Glomerular visceral epithelial cell (primary cell): ENCODE measurements around the gene CACUL1.
"Not testable (repeated sequence)": the region's sequence is repeated elsewhere in the genome, so short reads cannot be mapped to it uniquely, and the experiment has no call there.

Source experiments
- DNase-seq: peaks from one replicate; pipeline ENCODE4 v3.0.0-alpha.2; 2016; ENCODE audit errors: extremely low spot score

Gene CACUL1

DNA sequence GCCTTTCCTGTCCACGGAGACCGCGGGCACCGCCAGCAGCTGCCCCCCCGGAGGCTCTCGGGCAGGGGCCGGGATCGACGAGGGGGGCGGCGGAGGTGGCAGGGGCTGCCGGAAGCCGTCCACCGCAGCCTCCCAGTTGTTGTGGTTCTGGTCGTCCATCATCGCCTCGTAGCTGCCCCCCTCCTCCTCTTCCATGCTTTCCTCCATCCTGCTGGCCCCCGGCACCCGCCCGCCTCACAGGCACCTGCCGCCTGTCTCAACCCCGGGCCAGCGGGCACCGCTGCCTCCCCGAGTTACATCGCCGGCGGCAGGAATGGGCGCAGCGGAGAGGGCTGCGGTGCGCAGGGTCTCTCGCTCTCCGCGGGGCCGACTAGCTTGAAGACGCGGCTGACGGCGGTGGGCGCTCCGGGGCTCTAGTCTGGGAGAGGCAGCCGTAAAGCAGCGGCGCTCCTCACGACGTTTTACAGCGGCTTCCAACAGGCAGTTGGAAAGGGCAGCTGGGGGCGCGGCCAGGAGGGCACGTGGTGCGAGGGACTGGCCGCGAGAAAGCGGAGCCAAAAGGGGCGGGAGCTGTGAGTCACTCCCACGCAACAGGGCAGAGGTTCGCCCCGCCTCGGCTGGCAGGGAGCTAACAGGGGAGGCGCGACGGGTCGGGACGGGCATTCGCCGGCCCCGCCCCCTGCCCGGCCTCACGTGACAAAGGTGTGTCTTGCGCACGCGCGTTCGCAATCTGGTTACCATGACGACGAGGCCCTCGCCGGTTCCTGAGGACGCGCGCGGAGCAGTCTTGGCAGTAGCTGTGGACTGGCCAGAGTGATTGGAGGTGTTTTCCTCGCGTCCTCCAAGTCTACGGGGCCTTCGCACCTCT, at the start of gene CACUL1:
Gene CACUL1 (minus strand): TSS at position 415 of the 868 bp plus-strand sequence. CDS start 208 bp downstream, at position 207.
- DNase-seq, result peak; percentile 100

DNA sequence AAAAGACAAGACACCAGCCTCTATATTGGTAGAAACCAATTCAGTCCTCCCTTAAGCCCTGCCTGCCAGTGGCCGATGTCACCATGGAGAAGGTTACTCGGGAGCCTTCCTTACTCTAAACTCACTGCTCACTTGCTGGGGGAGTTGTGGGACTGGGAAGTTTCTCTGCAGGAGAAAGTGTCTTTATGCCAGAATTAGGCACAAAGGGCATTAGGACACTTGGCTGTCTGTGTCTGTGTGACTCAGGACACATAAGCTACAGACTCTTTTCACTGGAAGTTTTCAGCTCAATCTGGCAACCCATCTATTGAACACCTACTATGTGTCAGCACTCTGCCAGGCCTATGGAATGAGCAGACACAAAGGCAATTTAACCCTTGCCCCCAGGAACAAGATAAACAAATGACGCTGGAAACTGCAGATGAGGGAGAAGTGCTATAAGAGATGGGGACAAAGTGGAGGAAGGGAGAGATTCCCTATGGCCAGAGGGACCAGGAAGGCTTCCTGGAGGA, 49.5 kb upstream of the CACUL1 start:
- DNase-seq, result no peak

DNA sequence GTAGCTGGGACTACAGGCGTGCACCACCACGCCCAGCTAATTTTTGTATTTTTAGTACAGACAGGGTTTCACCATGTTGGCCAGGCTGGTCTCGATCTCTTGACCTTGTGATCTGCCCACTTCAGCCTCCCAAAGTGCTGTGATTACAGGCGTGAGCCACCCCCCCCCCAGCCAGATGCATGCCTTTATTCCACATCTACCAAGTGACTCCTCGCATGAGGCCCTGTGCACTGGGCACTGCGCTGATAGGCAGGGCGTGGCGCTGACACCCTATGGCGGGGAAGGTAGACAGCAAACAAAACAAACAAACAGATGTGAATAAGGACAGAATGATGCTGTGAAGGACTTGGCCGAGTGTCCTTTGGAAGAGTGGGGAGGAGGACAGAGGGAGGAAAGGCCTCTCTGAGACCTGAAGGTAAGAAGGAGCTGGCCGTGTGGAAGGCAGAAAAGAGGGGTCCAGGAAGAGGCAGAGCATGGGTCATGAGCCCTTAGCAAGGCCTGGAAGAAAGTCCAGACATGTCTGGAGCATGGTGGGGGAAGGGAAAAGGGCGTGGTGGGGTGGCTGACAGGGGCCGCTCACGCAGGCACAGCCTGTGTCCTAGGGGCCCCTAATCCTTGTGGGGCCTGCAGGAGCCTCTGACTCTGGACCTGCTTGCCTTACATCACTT, 47.5 kb upstream of the CACUL1 start:
- DNase-seq, result no peak

DNA sequence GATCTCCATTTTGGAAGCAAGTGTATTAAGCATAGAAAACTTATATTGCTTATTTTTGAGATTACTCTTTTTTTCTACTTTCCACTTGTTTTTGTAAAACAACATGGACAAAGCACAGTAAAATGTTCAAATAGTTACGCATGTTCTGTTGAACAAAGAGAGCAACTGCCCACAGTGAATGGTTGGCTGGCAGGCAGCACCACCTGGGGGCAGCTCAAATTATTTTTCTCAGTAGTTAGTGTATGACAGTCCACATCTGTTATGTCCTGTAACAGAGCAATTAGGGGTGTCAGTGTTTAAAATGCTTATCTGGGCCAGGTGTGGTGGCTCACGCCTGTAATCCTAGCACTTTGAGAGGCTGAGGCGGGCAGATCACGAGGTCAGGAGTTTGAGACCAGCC, 46.1 kb upstream of the CACUL1 start:
- peak; percentile 12 for DNase-seq

DNA sequence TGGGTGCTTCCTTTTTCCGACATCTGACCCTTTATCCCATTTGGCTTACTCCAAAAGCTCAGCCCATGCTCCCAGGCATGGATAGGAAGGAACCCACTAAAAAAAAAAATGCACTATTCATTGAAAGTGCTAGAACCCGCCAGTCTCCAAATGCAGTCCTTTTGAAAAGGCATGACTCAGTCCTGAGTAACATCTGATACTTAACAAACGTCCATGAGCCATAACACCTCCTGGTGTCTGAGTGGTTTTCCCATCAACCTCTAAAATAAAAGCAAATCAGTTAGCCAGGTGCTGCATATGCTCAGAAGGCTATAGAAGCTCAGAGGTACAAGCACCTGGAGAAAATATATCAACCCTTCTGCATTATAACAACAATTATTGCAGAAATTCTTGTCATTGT, 45.0 kb upstream of the CACUL1 start:
- DNase-seq, result peak; percentile 26

DNA sequence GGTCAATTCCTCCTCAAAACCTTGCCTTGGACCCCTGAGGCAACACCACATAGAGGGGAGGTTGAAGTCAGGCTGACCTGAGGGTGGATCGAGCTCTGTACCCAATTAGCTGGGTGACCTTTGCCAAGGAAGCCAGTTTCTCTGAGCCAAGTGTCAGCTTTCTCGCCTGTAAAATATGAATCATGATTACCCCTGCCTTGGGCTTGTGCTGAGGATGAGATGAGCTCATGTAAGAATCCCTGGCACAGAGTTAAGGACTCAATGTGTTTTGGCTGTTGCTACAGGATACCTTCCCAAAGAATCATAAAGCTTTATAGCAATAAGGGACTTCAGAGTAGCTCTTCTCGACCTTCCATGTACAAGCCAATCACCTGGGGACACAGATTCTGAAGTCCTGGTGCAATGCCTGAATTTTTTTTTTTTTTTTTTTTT, 43.5 kb upstream of the CACUL1 start:
- peak; percentile 50 for DNase-seq

DNA sequence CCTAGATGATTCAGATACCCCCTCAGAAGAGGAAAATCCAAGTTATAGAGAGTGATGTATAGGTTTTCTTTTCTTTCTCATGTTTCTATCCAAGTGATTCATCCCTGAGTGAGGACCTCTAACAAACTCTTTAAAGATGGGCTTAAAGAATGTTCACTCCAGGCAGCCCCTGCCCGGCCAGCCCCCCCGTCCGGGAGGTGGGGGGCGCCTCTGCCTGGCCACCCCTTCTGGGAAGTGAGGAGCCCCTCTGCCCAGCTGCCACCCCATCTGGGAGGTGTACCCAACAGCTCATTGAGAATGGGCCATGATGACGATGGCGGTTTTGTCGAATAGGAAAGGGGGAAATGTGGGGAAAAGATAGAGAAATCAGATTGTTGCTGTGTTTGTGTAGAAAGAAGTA, 40.2 kb upstream of the CACUL1 start:
- not testable (repeated sequence) for DNase-seq

DNA sequence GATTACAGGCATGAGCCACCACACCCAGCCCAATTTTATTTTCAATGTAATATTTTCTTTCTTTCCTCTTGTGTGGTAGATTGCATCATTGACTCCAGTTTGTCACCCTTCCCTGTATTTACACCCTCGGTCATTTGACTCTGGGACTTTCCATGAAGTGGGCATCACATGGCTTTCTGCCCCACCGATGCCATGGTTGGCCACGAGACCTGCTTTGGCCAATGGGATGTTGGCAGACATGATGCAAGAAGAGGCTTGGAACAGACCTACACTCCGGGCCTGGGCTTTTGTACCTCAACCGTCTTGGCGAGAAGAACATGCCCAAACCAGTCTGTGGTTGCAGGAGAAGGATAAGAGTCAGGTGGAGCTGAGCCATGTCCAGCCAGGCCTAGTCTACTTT, 38.8 kb upstream of the CACUL1 start:
- no peak for DNase-seq

DNA sequence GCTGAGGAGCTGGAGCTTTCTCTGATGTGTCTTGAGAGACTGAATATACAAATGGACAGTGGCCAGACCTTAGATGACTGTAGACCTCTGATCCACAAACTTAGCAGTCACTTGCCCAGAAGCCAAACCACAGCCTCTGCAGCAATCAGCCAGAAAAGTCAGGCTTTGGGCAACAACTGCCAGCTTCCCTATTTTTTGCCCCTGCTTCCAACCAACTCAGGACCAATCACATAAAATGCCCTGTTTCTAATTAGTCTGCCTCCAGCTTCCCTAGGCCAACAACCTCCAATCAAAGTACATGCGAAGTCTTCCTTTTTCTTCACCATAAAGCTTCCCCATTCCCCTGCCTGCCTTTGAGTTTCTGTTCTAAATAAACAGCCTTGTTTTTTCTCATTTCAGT, 37.8 kb upstream of the CACUL1 start:
- DNase-seq, result no peak

DNA sequence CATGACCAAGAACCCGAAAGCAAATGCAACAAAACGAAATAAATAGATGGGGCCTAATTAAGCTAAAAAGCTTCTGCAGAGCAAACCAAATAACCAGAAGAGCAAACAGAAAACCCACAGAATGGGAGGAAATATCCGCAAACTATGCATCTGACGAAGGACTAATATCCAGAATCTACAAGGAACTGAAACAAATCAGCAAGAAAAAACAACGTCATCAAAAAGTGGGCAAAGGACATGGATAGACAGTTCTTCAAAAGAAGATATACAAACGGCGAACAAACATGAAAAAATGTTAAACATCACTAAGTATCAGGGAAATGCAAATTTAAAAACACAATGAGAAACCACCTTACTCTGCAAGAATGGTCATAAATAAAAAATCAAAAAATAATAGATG, 35.3 kb upstream of the CACUL1 start:
- no peak for DNase-seq

DNA sequence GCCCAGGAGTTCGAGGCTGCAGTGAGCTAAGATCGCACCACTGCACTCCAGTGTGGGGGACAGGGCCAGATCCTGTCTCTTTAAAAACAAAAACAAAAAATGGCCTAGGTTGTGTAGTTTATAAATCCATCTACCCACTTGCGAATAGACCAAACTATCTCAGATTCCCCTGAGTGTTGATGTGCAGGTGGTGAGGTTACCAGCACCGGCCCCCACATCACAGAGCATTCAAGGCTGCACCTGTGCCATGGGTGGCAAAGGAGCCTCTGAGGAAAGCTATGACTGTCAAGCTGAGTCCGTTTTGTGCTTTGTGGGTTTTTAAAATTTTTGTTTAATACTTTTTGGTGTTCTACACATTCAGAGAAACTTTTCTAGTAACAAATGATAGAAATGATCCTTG, 30.8 kb upstream of the CACUL1 start:
- no peak for DNase-seq

DNA sequence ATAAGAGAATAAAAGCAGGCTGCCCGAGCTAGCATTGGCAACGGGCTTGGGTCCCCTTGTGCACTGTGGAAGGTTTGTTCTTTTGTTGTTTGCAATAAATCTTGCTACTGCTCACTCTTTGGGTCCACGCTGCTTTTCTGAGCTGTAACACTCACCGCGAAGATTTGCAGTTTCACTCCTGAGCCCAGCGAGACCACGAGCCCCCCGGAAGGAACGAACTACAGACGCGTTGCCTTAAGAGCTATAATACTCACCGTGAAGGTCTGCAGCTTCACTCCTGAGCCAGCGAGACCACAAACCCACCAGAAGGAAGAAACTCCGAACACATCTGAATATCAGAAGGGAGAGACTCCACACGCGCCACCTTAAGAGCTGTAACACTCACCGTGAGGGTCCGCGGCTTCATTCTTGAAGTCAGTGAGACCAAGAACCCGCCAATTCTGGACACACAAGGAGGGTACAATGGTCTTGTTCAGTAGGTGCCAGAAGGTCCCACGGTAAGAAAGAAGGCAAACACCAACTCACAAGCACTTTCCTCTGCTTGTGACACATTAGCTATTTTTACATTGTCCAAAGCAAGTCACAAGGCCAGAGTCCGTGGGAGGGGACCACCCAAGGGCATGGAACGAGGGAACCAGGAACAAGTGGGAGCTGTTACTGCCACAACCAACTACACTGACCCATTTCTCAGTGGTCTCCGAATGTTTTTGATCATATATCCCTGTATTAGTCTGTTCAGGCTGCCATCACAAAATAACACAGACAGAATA, 29.2 kb upstream of the CACUL1 start:
- no peak for DNase-seq

DNA sequence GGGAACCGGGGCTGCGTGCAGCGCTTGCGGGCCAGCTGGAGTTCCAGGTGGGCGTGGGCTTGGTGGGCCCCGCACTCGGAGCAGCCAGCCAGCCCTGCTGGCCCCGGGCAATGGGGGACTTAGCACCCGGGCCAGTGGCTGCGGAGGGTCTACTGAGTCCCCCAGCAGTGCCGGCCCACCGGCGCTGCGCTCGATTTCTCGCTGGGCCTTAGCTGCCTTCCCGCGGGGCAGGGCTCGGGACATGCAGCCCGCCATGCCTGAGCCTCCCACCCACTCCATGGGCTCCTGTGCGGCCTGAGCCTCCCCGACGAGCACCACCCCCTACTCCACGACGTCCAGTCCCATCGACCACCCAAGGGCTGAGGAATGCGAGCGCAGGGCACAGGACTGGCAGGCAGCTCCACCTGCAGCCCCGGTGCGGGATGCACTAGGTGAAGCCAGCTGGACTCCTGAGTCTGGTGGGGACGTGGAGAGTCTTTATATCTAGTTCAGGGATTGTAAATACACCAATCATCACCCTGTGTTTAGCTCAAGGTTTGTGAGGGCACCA, 28.2 kb upstream of the CACUL1 start:
- DNase-seq, result not testable (repeated sequence)

DNA sequence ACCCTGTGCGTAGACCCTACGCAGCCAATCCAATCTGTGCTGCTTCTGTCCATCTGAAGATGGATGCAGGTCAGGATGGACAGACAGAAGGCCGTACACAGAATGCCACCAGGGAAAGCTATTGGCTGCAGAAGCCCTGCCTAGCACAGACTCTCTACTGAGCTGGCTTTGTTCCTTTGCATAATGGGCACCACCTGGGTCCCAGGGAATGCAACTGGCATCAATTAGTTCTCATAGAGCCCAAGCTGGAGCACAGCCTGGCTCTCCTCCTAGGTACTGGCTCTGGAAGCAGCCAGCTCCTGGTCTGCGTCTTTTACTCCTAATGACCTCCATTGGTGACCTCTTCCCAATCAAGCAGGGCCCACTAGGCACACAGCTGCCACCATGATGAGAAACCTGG, 26.8 kb upstream of the CACUL1 start:
- DNase-seq, result no peak

DNA sequence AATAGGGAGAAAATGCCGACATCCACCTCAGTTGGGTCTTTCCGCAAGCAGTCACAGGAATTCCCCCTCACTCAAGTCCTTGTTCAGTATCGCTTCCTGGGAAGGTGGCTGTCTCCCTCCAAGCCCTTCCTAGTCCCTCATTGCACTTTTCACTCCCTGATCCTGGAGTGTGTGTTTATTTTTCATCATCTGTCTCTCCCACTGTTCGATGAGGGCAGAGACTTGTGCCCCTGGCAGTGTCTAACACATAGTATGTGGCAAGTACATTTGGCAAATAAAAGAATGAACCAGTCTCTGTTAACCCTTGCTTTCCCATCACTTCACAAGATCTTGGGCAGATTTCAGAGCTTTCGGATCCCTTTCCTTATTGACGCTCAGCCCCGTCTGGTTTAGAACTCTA, 24.0 kb upstream of the CACUL1 start:
- no peak for DNase-seq

DNA sequence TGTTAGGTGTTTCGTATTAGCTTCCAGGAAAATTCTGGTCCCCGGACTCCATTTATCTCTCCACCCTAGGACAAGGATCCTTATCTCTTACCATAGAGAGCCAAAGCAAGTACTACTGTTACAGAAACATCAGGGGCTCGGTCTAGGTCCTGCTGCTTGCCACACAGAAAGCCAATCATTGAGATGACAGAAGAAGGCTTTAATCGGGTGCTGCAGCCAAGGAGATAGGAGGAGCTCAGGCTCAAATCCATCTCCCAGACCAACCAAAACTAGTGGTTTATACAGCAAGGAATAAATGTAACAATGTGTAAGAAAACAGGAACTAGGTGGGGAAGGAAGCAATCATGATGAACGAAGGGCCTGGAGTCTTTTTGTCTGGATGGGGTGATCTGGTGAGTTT, 22.2 kb upstream of the CACUL1 start:
- DNase-seq, result no peak

DNA sequence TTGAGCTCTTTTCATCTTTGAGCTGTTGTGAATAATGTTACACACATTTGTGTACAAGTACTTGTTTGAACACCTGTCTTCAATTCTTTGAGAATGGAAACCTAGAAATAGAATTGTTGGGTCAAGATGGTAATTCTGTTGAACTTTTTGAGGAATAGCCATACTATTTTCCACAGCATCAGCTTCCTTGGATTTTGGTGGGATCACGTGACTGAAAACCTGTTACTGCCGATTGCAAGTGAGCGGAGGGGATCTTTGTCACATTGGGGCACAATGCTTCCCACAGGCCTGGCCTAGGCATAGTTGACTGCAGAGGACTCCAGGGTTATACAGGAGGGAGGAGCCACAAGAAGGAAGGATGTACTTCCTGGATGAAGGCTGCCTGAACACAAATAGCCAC, 21.3 kb upstream of the CACUL1 start:
- no peak for DNase-seq

DNA sequence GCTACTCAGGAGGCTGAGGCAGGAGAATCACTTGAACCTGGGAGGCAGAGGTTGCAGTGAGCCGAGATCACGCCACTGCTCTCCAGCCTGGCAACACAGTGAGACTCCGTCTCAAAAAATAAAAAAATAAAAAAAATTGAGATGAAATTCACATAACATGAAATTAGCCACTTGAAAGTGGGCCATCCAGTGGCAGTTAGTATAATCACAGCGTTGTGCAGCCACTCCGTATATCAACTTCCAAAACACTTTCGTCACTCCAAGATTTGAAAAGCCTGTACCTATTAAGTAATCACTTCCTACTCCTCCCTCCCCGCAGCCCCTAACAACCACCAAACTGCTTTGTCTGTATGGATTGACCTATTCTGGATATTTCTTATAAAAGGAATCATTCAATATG, 20.7 kb upstream of the CACUL1 start:
- no peak for DNase-seq

DNA sequence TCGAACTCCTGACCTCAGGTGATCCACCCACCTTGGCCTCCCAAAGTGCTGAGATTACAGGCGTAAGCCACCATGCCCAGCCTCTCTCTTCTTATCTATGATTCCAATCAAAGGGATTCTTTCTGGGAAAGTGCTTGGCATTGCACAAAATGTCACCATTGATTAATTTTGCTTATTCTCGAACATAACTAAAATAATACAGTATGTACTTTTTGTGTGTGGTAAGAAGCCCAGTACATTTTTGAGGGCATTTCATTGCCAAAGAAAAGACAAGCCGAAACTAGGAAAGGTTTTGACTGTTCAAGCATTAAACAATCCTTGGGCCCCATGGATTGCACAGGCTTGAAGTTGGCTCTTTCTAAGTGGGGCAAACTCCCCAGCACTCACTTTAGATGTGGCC, 18.3 kb upstream of the CACUL1 start:
- no peak for DNase-seq

DNA sequence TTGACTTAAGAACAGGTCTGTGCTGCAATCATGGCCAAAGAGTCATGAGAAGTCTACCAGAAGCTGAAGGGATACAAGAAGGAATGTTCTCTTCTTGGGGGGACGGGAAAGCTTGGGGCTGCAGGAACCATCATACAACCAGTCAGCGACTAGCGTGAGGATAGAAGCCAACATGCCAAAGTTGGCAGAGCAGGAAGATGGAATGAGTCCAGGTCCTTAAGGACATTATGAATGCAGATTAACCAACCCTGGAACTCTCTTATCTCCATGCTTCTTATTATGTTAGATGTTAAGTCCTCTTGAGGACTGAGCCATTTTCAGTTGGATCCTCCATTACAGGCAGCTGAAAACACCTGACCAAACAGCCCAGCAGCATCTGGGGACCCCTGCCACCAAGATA, 17.2 kb upstream of the CACUL1 start:
- DNase-seq, result no peak

DNA sequence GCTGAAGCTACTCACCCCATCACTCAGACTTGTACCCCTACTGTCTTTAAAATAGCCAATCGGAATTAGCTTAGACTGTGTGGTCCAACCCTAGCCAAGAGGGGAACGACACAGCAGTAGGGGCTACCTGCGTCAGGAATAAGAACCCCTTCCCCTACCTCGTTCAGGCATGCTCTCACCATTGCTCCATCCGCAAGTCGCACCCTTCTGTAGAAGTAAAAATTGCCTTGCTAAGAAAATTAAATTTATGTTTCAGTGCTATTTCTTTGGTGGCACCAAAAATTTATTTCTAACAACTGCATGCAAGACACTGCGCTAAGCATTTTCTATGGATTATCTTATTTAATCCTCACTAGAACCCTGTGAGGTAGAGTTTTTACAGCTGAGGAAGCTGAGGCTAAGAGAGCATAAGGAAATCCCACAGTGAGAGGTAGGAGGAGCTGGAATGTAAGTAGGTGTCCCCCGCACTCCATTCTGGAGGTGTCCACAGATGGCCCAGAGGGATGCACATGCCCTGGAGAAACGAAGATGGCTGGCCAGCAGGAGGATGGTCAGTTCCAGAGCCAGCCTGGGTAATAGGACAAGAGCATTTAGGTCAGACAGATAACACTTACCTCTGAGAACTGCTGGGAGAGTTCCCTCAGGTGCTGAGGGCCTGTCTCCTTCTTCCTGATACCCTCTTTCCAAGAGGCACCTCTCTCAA, 15.3 kb upstream of the CACUL1 start:
- DNase-seq, result no peak
